ENCODE measurements around the gene MEFV.
"Not testable (repeated sequence)": the region's sequence is repeated elsewhere in the genome, so short reads cannot be mapped to it uniquely, and the experiment has no call there.

MEFV gene

DNA sequence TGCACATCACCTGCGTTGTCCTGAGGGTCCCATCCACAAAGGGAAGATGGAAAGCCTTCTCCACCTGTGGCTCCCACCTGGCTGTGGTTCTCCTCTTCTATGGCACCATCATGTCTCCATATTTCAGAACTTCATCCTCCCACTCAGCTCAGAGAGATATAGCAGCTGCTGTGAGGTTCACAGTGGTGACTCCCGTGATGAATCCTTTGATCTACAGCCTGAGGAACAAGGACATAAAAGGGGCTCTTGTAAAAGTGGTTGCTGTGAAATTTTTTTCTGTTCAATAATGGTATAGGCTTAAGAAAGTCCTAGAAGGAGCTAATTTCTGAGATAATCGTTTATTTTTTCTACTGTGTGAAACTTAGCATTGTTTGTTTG, 40.2 kb downstream of the MEFV start:
- TF ChIP-seq, protein P1, sequence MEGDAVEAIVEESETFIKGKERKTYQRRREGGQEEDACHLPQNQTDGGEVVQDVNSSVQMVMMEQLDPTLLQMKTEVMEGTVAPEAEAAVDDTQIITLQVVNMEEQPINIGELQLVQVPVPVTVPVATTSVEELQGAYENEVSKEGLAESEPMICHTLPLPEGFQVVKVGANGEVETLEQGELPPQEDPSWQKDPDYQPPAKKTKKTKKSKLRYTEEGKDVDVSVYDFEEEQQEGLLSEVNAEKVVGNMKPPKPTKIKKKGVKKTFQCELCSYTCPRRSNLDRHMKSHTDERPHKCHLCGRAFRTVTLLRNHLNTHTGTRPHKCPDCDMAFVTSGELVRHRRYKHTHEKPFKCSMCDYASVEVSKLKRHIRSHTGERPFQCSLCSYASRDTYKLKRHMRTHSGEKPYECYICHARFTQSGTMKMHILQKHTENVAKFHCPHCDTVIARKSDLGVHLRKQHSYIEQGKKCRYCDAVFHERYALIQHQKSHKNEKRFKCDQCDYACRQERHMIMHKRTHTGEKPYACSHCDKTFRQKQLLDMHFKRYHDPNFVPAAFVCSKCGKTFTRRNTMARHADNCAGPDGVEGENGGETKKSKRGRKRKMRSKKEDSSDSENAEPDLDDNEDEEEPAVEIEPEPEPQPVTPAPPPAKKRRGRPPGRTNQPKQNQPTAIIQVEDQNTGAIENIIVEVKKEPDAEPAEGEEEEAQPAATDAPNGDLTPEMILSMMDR (IDR thresholded peaks at IDR 0.05; ENCODE audit: low read depth, low read length, missing control alignments) = no peak
- DNase-seq (ENCODE audit: low read depth) = no peak
- H3K4me3 ChIP-seq (ENCODE audit: low read depth, low read length) = no peak overlapping the region

DNA sequence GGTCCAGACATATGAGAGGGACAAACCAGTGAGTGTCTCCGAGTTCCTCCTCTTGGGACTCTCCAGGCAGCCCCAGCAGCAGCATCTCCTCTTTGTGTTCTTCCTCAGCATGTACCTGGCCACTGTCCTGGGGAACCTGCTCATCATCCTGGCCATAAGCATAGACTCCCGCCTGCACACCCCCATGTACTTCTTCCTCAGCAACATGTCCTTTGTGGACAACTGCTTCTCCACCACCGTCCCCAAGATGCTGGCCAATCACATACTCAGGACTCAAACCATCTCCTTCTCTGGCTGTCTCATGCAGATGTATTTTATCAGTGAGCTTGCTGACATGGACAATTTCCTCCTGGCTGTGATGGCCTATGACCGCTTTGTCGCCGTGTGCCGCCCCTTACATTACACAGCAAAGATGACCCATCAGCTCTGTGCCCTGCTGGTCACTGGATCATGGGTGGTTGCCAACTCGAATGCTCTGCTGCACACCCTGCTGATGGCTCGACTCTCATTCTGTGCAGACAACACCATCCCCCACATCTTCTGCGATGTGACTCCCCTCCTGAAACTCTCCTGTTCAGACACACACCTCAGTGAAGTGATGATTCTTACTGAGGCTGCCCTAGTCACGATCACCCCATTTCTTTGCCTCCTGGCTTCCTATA, 40.7 kb downstream of the MEFV start:
- no peak for DNase-seq (ENCODE audit: low read depth)
- no peak overlapping the region for H3K4me3 ChIP-seq (ENCODE audit: low read depth, low read length)
- TF ChIP-seq, protein P1 (IDR thresholded peaks at IDR 0.05; ENCODE audit: low read depth, low read length, missing control alignments) = no peak

DNA sequence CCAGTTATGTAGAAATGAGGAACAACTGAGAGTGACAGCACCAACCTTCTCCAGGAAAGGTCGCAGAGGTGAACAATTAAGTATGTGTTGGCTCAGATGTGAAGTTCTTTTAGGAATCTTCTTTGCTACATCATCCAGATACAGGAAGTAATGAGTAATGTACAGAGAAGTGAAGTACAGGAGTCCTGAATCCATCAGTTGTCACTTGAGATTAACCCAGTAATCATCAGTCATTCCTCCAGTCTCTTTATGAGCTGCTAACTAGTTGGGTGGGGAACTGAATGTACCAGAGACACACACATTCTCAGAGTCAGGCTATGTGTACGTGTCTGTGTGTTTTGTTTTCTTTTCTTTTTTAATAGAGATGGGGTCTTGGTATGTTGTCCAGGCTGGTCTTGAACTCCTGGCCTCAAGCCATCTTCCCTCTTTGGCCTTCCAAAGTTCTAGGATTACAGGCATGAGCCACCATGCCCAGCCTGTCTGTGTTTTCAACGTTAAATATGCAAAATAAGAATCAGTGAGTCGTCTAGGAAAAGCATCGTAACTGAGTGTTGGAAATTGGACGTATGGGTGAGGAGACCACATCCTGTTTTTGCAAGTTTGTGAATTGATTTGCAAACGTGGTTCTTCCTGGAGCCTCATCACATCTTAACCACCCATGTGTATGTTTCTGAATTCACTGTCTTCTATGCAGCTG, 41.4 kb downstream of the MEFV start:
- no peak for DNase-seq (ENCODE audit: low read depth)
- TF ChIP-seq, protein P1 (IDR thresholded peaks at IDR 0.05; ENCODE audit: low read depth, low read length, missing control alignments) = no peak
- no peak overlapping the region for H3K4me3 ChIP-seq (ENCODE audit: low read depth, low read length)

DNA sequence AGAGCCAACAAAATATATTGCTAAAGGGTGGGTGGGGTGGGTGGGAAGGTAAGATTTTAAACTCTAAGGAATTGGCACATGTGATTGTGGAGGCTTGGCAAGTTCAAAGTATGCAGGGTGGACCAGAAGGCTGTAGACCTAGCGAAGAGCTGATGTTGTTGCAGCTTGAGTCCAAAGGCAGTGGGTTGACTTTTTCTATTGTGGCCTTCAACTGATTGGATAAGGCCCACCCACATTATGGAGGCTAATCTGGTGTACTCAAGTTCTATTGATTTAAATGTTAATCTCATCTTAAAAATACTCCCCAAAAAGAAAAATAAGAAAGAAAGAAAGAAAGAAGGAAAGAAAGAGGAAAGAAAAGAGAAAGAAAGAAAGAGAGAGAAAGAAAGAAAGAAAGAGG, 43.9 kb downstream of the MEFV start:
- DNase-seq (ENCODE audit: low read depth) = no peak
- H3K4me3 ChIP-seq (ENCODE audit: low read depth, low read length) = no peak overlapping the region
- TF ChIP-seq, protein P1 (IDR thresholded peaks at IDR 0.05; ENCODE audit: low read depth, low read length, missing control alignments) = no peak

DNA sequence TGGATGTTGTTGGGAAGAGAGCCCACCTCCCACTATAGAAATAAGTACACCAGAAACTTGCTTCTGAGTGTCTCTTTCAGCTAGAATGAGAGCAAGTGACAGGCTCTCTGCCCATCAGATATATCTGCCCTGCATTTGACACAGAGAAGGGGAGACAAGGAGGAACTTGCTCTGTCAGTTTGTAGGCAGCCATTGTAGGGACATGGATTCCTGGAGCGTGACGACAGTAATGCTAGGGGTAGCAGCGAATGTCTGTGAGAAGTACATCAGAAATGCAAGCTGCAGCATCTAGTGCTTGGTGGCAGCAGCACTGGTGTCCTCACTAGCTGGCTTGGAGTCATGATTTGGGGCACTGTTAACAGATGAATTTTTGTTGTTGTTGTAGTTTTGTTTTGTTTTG, 44.4 kb downstream of the MEFV start:
- DNase-seq (ENCODE audit: low read depth) = no peak
- H3K4me3 ChIP-seq (ENCODE audit: low read depth, low read length) = no peak overlapping the region
- TF ChIP-seq, protein P1 (IDR thresholded peaks at IDR 0.05; ENCODE audit: low read depth, low read length, missing control alignments) = no peak

DNA sequence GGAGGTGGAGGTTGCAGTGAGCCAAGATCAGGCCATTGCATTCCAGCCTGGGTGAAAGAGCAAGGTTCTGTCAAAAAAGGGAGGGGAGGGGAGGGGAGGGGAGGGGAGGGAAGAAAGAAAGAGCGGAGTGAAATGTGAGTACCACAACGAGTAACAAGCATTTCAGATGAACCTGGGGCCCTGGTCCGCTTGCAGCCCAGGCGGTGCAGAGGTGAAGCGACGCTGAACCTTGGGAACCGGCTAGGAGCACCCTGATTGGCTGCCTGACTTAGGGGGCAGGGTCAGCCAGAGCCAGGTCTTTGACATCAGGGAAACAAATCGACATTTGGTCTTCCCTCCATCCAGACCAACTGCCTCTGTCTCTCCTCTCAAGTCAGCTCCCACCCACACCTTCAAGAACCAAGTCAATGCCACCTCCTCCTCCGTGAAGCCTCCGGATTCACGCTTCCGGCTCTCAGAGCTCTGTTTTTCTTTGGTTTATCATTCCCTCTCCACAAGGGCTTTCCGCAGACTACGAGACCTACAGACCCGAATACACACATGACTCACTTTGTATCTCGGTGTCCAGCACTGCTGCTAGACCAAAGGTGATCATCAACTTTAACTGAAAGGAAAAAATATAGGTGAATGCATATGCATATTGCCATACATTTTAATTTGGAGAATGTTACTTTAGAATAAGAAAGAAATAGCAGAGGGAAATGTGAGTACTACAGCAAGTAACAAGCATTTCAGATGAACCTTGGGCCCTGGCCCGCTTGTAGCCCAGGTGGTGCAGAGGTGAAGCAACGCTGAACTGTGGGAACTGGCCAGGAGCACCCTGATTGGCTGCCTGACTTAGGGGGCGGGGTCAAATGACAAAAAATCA, 49.1 kb downstream of the MEFV start:
- DNase-seq (ENCODE audit: low read depth) = no peak
- TF ChIP-seq, protein P1 (IDR thresholded peaks at IDR 0.05; ENCODE audit: low read depth, low read length, missing control alignments) = no peak
- no peak overlapping the region for H3K4me3 ChIP-seq (ENCODE audit: low read depth, low read length)

DNA sequence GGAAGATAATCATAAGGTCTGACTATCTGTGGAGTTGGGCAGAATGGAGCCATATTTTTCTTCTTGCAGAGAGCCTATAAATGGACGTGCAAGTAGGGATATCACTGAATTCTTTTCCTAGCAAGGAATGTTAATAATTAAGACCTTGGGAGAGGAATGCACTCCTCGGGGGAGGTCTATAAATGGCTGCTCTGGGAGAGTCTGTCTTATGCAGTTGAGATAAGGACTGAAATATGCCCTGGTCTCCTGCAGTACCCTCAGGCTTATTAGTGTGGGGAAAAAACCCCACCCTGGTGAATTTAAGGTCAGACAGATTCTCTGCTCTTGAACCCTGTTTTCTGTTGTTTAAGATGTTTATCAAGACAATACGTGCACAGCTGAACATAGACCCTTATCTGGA, 50.5 kb downstream of the MEFV start:
- H3K4me3 ChIP-seq (ENCODE audit: low read depth, low read length); DNase-seq (ENCODE audit: low read depth): not testable (repeated sequence)
